AG04450 (cell line): Measurements from ENCODE around the gene GIPC3. TPM values are rescaled to one million over a fixed set of nuclear protein-coding genes. Genes with fewer than 3 reads are reported as not detected.

Experiments
- CTCF ChIA-PET: fragments of 300-600, 350-600 bp; formaldehyde crosslinking; extraction: SDS; loops from one replicate; lab custom pipeline; 2022; ENCODE audit warnings: antibody characterized with exemption, inconsistent platforms; lab: Charles Lee
- POLR2A ChIA-PET: fragments of 350-600 bp; formaldehyde crosslinking; extraction: SDS; loops from one replicate; lab custom pipeline; 2021; ENCODE audit warnings: antibody characterized with exemption, inconsistent platforms; lab: Yijun Ruan, JAX
- DNase-seq: peaks from one replicate; pipeline ENCODE4 v3.0.0-alpha.2; 2011; ENCODE audit warnings: low read depth, low spot score
- H3K27ac ChIP-seq: one replicate; pipeline ENCODE4 v1.5.1; 2012; ENCODE audit warnings: low read depth, low read length, control low read depth
- H3K27me3 ChIP-seq: one replicate; pipeline ENCODE4 v1.6.0; 2012; ENCODE audit warnings: low read length; ENCODE audit not compliant: control insufficient read depth, insufficient read depth
- H3K4me3 ChIP-seq: 2 replicates; pipeline ENCODE4 v1.5.1; 2011; ENCODE audit warnings: mild to moderate bottlenecking, low read depth, low read length, control low read depth
- H3K9me3 ChIP-seq: 2 replicates; pipeline ENCODE4 v1.5.1; 2012; ENCODE audit warnings: low read length; ENCODE audit not compliant: control insufficient read depth, insufficient read depth
- CTCF ChIP-seq: IDR thresholded peaks from 2 replicates; pipeline ENCODE4 v1.5.1; 2011; ENCODE audit warnings: low read depth, low read length, control low read depth, inconsistent platforms
- polyA plus RNA-seq: library from polyadenylated mRNA; depleted of rRNA; stranded (reverse); fragments of >200 nt; gene quantifications from 2 replicates; pipeline ENCODE4 v1.2.3, GENCODE V29; 2011

Gene GIPC3
- polyA plus RNA-seq, 1 experiment: 0.30 TPM

GRCh38 chr19:3608079-3608641, 22.9 kb downstream of the GIPC3 start:
- ChIA-PET CTCF (interaction anchor here (0.8 to 1.0 kb wide), 3 partner anchors 10 to 63 kb away, joined by 3 to 4 read pairs (median 3); no protein-coding TSS in a partner anchor), POLR2A (interaction anchor here (1.6 kb wide), 1 partner anchor 28 kb away, joined by 3 read pairs; no protein-coding TSS in a partner anchor)
- TF ChIP-seq CTCF: no peak
- DNase-seq: no peak
- H3K9me3 ChIP-seq: peaks cover 25% of the 10 kb centered on the region; the same call in 1 of the 2 replicates
- H3K4me3 ChIP-seq: peak overlapping the region; percentile 72; the same call in 1 of the 2 replicates
- peak overlapping the region; percentile 11 for H3K27ac ChIP-seq
- H3K27me3 ChIP-seq: no peaks in the 10 kb centered on the region

GRCh38 chr19:3608750-3609322, 23.6 kb downstream of the GIPC3 start:
- TF ChIP-seq CTCF: no peak
- no peak overlapping the region for H3K27ac ChIP-seq
- no peaks in the 10 kb centered on the region for H3K27me3 ChIP-seq
- no peak overlapping the region for H3K4me3 ChIP-seq
- peaks cover 25% of the 10 kb centered on the region; the same call in 1 of the 2 replicates for H3K9me3 ChIP-seq
- DNase-seq: no peak
- ChIA-PET CTCF (no interaction called here), POLR2A (no interaction called here)

GRCh38 chr19:3609779-3610719, 24.8 kb downstream of the GIPC3 start:
- POLR2A ChIA-PET: no interaction called here
- DNase-seq: no peak
- peaks cover 25% of the 10 kb centered on the region; the same call in 1 of the 2 replicates for H3K9me3 ChIP-seq
- H3K4me3 ChIP-seq: no peak overlapping the region
- no peak for TF ChIP-seq CTCF
- CTCF ChIA-PET: no interaction called here
- H3K27me3 ChIP-seq: no peaks in the 10 kb centered on the region
- H3K27ac ChIP-seq: no peak overlapping the region

GRCh38 chr19:3610745-3611717, 25.8 kb downstream of the GIPC3 start:
- POLR2A ChIA-PET: no interaction called here
- Histone ChIP-seq H3K27ac (no peak overlapping the region), H3K27me3 (no peaks in the 10 kb centered on the region), H3K9me3 (peaks cover 25% of the 10 kb centered on the region; the same call in 1 of the 2 replicates), H3K4me3 (no peak overlapping the region)
- no peak for DNase-seq
- no peak for TF ChIP-seq CTCF
- CTCF ChIA-PET: no interaction called here
